Type B pancreatic cell (in vitro differentiated cells): ENCODE data around the gene MPZ. TPM values are rescaled to one million over a fixed set of nuclear protein-coding genes. Genes with fewer than 3 reads are reported as not detected.

Source experiments
- DNase-seq: peaks from one replicate; pipeline ENCODE4 v3.0.0; 2021; ENCODE audit warnings: mixed read lengths; ENCODE audit not compliant: unreplicated experiment; ENCODE audit errors: extremely low spot score
- H3K27ac Mint-ChIP-seq: 2 replicates; pipeline ENCODE4 v1.8.0; 2021; ENCODE audit warnings: mild to moderate bottlenecking, mixed read lengths
- H3K27me3 Mint-ChIP-seq: 2 replicates; pipeline ENCODE4 v1.8.0; 2021; ENCODE audit warnings: mixed read lengths
- H3K36me3 Mint-ChIP-seq: 2 replicates; pipeline ENCODE4 v1.8.0; 2021; ENCODE audit warnings: mixed read lengths
- H3K4me1 Mint-ChIP-seq: one replicate; pipeline ENCODE4 v1.8.0; 2021; ENCODE audit warnings: mixed read lengths; ENCODE audit not compliant: unreplicated experiment
- H3K4me3 Mint-ChIP-seq: 2 replicates; pipeline ENCODE4 v1.8.0; 2021; ENCODE audit warnings: mild to moderate bottlenecking, mixed read lengths
- H3K9me3 Mint-ChIP-seq: 2 replicates; pipeline ENCODE4 v1.8.0; 2021; ENCODE audit warnings: mixed read lengths
- total RNA-seq: library from RNA; stranded (reverse); gene quantifications from 2 replicates; pipeline ENCODE4 v1.2.1, GENCODE V29; 2021; ENCODE audit warnings: low replicate concordance
- TF ChIP-seq, protein P1 (sequence below): fragments of 200-600 bp; sonication (generic); conservative IDR thresholded peaks from 2 replicates; pipeline ENCODE4 v1.5.0; 2021; ENCODE audit warnings: antibody characterized with exemption, mild to moderate bottlenecking

MPZ gene
- total RNA-seq, 1 donor from 2014 or later: 3.6 TPM

- Mint-ChIP-seq H3K4me1 (peaks cover 16% of the 10 kb centered on the region), H3K36me3 (peaks cover 3% of the 10 kb centered on the region), H3K27me3 (peaks cover 4% of the 10 kb centered on the region), H3K4me3 (peak within 1 kb of the TSS; percentile 96), H3K27ac (peak within 1 kb of the TSS; percentile 95), H3K9me3 (no peaks in the 10 kb centered on the region)
- TF ChIP-seq, protein P1, sequence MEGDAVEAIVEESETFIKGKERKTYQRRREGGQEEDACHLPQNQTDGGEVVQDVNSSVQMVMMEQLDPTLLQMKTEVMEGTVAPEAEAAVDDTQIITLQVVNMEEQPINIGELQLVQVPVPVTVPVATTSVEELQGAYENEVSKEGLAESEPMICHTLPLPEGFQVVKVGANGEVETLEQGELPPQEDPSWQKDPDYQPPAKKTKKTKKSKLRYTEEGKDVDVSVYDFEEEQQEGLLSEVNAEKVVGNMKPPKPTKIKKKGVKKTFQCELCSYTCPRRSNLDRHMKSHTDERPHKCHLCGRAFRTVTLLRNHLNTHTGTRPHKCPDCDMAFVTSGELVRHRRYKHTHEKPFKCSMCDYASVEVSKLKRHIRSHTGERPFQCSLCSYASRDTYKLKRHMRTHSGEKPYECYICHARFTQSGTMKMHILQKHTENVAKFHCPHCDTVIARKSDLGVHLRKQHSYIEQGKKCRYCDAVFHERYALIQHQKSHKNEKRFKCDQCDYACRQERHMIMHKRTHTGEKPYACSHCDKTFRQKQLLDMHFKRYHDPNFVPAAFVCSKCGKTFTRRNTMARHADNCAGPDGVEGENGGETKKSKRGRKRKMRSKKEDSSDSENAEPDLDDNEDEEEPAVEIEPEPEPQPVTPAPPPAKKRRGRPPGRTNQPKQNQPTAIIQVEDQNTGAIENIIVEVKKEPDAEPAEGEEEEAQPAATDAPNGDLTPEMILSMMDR: peak; percentile 53
- DNase-seq: peak; percentile 92
These were observed 4.6 kb upstream of the MPZ start, which contains the start of gene SDHC for GRCh38 chr1:161314201-161314981. TSS of gene SDHC (plus strand) at chr1:161314381. CDS start at chr1:161314406, 25 bp downstream.

- TF ChIP-seq, protein P1: no peak
- Mint-ChIP-seq H3K4me3 (peak overlapping the region; percentile 96), H3K27ac (peak overlapping the region; percentile 95), H3K9me3 (no peaks in the 10 kb centered on the region), H3K4me1 (peaks cover 16% of the 10 kb centered on the region), H3K27me3 (peaks cover 7% of the 10 kb centered on the region), H3K36me3 (peaks cover 3% of the 10 kb centered on the region)
- no peak for DNase-seq
These were observed 3.9 kb upstream of the MPZ start for GRCh38 chr1:161313554-161314200.

DNA sequence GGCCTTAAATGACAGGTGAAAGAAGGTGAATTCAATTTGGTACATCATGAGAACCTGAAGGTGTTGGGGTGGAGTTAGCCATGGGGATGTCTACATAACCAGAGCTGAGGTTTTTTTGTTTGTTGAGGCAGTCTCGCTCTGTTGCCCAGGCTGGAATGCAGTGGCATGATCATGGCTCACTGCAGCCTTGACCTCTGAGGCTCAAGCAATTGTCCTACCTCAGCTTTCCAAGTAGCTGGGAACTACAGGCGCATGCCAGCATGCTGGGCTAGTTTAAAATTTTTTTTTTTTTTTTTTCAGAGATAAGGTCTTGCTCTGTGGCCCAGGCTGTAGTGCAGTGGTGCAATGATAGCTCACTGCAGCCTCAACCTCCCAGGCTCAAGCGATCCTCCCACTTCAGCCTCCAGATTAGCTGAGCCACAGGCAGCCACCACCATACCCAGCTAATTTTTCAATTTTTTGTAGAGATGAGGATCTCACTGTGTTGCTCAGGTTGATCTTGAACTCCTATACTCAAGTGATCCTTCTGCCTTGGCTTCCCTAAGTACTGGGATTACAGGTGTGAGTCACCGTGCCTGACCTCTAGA is 1.9 kb upstream of the MPZ start:
- peaks cover 11% of the 10 kb centered on the region for H3K27me3 Mint-ChIP-seq
- DNase-seq: no peak
- H3K4me3 Mint-ChIP-seq: peak overlapping the region; percentile 2
- H3K36me3 Mint-ChIP-seq: no peaks in the 10 kb centered on the region
- no peak overlapping the region for H3K27ac Mint-ChIP-seq
- no peaks in the 10 kb centered on the region for H3K9me3 Mint-ChIP-seq
- TF ChIP-seq, protein P1: no peak
- H3K4me1 Mint-ChIP-seq: peaks cover 16% of the 10 kb centered on the region

GRCh38 chr1:161307892-161308638 is 1.7 kb downstream of the MPZ start:
- H3K27ac Mint-ChIP-seq: no peak overlapping the region
- TF ChIP-seq, protein P1: no peak
- peak overlapping the region; percentile 37 for H3K4me3 Mint-ChIP-seq
- H3K9me3 Mint-ChIP-seq: no peaks in the 10 kb centered on the region
- peaks cover 11% of the 10 kb centered on the region for H3K27me3 Mint-ChIP-seq
- peaks cover 15% of the 10 kb centered on the region for H3K4me1 Mint-ChIP-seq
- no peaks in the 10 kb centered on the region for H3K36me3 Mint-ChIP-seq
- no peak for DNase-seq

GRCh38 chr1:161307230-161307768 is 2.5 kb downstream of the MPZ start:
- Mint-ChIP-seq H3K4me3 (peak overlapping the region; percentile 61), H3K4me1 (peaks cover 15% of the 10 kb centered on the region), H3K27me3 (peaks cover 11% of the 10 kb centered on the region), H3K27ac (no peak overlapping the region), H3K9me3 (no peaks in the 10 kb centered on the region), H3K36me3 (no peaks in the 10 kb centered on the region)
- TF ChIP-seq, protein P1: no peak
- no peak for DNase-seq
